Heart right ventricle (tissue), 16 donors: ENCODE results near the gene ADCY7. TPM values are rescaled to one million over a fixed set of nuclear protein-coding genes. Genes with fewer than 3 reads are reported as not detected.

Source experiments
- ATAC-seq, 8 donors: fragments of 200-7000 bp; cut with Tn5 transposase; one replicate each; pipeline ENCODE4 v1.9.1; 2020; ENCODE audit warnings: mild to moderate bottlenecking in 8 of 8, moderate library complexity in 8 of 8, moderate number of reproducible peaks in 1 of 8
- DNase-seq, 2 donors: peaks; one replicate each; pipeline ENCODE4 v3.0.0-alpha.2; 2020
- H3K27ac ChIP-seq, 10 donors: fragments of 200-600 bp; sonication (generic) in 2 of 10; one replicate each; pipeline versions ENCODE4 v1.5.0 to v1.8.0; 2020 to 2022; ENCODE audit warnings: mild to moderate bottlenecking in 3 of 10
- H3K27me3 ChIP-seq, 7 donors: fragments of 200-600 bp; one replicate each; pipeline ENCODE4 v1.8.0; 2021 to 2022; ENCODE audit warnings: mild to moderate bottlenecking in 2 of 7
- H3K36me3 ChIP-seq, 9 donors: fragments of 200-600 bp; sonication (generic) in 1 of 9; one replicate each; pipeline versions ENCODE4 v1.5.0 to v1.8.0; 2020 to 2022; ENCODE audit warnings: mild to moderate bottlenecking in 2 of 9
- H3K4me1 ChIP-seq, 9 donors: fragments of 200-600 bp; sonication (generic) in 1 of 9; one replicate each; pipeline versions ENCODE4 v1.5.0 to v1.8.0; 2020 to 2022; ENCODE audit warnings: mild to moderate bottlenecking in 4 of 9
- H3K4me3 ChIP-seq, 10 donors: fragments of 200-600 bp; sonication (generic) in 2 of 10; one replicate each; pipeline versions ENCODE4 v1.5.0 to v1.8.0; 2020 to 2022; ENCODE audit warnings: mild to moderate bottlenecking in 7 of 10, moderate library complexity in 2 of 10
- H3K9me3 ChIP-seq, 11 donors: fragments of 200-600 bp in 10 of 11; sonication (generic) in 2 of 11; one replicate each; pipeline versions ENCODE4 v1.5.0 to v1.8.0; 2013 to 2022; ENCODE audit warnings: mild to moderate bottlenecking in 2 of 11, control low read depth in 1 of 11, moderate library complexity in 1 of 11
- CTCF ChIP-seq, 9 donors: fragments of 200-600 bp; sonication (generic) in 2 of 9; IDR thresholded peaks; one replicate each; pipeline versions ENCODE4 v1.5.0 to v1.8.0; 2021 to 2022; ENCODE audit warnings: antibody characterized with exemption in 9 of 9, mild to moderate bottlenecking in 5 of 9, moderate library complexity in 1 of 9
- WGBS, 2 donors: extraction: QIAGEN DNeasy Blood & Tissue Kit; methylation state at CpG; one replicate each; pipeline ENCODE4 v1.1.7; 2013; ENCODE audit warnings: inconsistent platforms in 1 of 2; 5-methylcytosine and 5-hydroxymethylcytosine counted together
- intact Hi-C, 10 donors: fragments of 100-400 bp; cut with DNase I; formaldehyde crosslinking; loops; one replicate each; pipeline versions ENCODE4 v1.11.1 to v1.14.2; 2022
- polyA plus RNA-seq, 2 donors: library from polyadenylated mRNA; stranded (reverse); fragments of 200-250 nt; gene quantifications; one replicate each; pipeline ENCODE4 v1.2.3, GENCODE V29; 2013
- total RNA-seq, 10 donors: library from RNA; stranded (reverse); fragmentation: NEBNext Ultra II Directional in 3 of 10; extraction: Animal tissue kit (Norgen Biotek cat#: 25700) in 3 of 10; gene quantifications; one replicate each; pipeline versions ENCODE4 v1.2.1 to v1.2.4, GENCODE V29; 2021 to 2023
- donor health status: Arrhythmogenic right ventricular cardiomyopathy.
- donor health status: ischemic (EF 13 %, LVEDD 7.1; RV severe dilation, severe dysfunction).
- donor health status: healthy with polysubstance abuse.
- donor health status: DM: no; HTN: yes; CAD: no.
- donor health status: DM: no; HTN: no; CAD: no.
- donor health status: ischemic (EF 25% LVEDD 6.9; RV normal size, moderate dysfunction).
- donor health status: ischemic (EF 25% LVEDD 5.7; RV mildly dilated, moderate dysfunction).
- donor health status: healthy.
- donor health status: DM: yes; HTN: yes; CAD: no.
- donor health status: Ischemic cardiomyopathy.
- donor health status: ischemic (EF 35%, LVEDD 5.7; RV mildly dilated, moderate dysfunction).
- donor health status: nonischemic (EF 11% LVEDD 7.7; RV severe dilation, severe dysfunction).
- donor health status: DM: yes; HTN: yes; CAD: no.
- donor health status: PGD.
- donor health status: ischemic (EF 29% LVEDD 5.4; RV normal size, mild dysfunction).
- donor health status: nonischemic (EF 23%, LVEDD 6.1; RV moderate dilation, normal function).

ADCY7 gene
- total and polyA plus RNA-seq, 12 donors: 2.2 to 25.5 (median 4.7) TPM

GRCh38 chr16:50323335-50324011 lies 57.1 kb downstream of the ADCY7 start:
- intact Hi-C loops: loop anchor here in 1 of 10 donors (10.0 kb wide), 1 partner anchor 69 kb away; no protein-coding TSS in a partner anchor
- 74 to 81% methylated on average over 11 of the region's 11 CpGs for WGBS, 2 donors
- H3K4me1 ChIP-seq: peaks cover 0 to 5% (median 0%) of the 10 kb centered on the region in 9 donors
- no peaks in the 10 kb centered on the region for H3K27me3 ChIP-seq
- peak in 1 of 9 donors; percentile 17 for TF ChIP-seq CTCF (IDR thresholded peaks at IDR 0.05)
- H3K9me3 ChIP-seq: no peaks in the 10 kb centered on the region
- DNase-seq (no peak), ATAC-seq (no peak)
- no peak overlapping the region for H3K27ac ChIP-seq
- H3K4me3 ChIP-seq: no peak overlapping the region
- peaks cover 0 to 100% (median 69%) of the 10 kb centered on the region in 9 donors for H3K36me3 ChIP-seq

GRCh38 chr16:50324345-50324744 lies 58.0 kb downstream of the ADCY7 start:
- ATAC-seq (no peak), DNase-seq (no peak)
- peaks cover 0 to 5% (median 0%) of the 10 kb centered on the region in 9 donors for H3K4me1 ChIP-seq
- peaks cover 0 to 100% (median 62%) of the 10 kb centered on the region in 9 donors for H3K36me3 ChIP-seq
- TF ChIP-seq CTCF (IDR thresholded peaks at IDR 0.05): no peak
- no peaks in the 10 kb centered on the region for H3K27me3 ChIP-seq
- no peak overlapping the region for H3K4me3 ChIP-seq
- 82 to 86% methylated on average over 6 of the region's 6 CpGs for WGBS, 2 donors
- H3K9me3 ChIP-seq: no peaks in the 10 kb centered on the region
- H3K27ac ChIP-seq: no peak overlapping the region
- intact Hi-C loops: loop anchor here in 1 of 10 donors (10.0 kb wide), 1 partner anchor 70 kb away; no protein-coding TSS in a partner anchor

GRCh38 chr16:50326264-50326663 lies 59.9 kb downstream of the ADCY7 start:
- H3K9me3 ChIP-seq: no peaks in the 10 kb centered on the region
- no peak for DNase-seq
- no peaks in the 10 kb centered on the region for H3K27me3 ChIP-seq
- no peak overlapping the region for H3K27ac ChIP-seq
- peaks cover 0 to 100% (median 43%) of the 10 kb centered on the region in 9 donors for H3K36me3 ChIP-seq
- no peak for TF ChIP-seq CTCF (IDR thresholded peaks at IDR 0.05)
- H3K4me1 ChIP-seq: peaks cover 0 to 5% (median 0%) of the 10 kb centered on the region in 9 donors
- intact Hi-C loops: loop anchor here in 1 of 10 donors (10.0 kb wide), 1 partner anchor 71 kb away; no protein-coding TSS in a partner anchor
- ATAC-seq: no peak
- no peak overlapping the region for H3K4me3 ChIP-seq
- WGBS, 2 donors: 84 to 86% methylated on average over 5 of the region's 5 CpGs

- peak in 3 of 8 donors; percentile 28 to 55 (median 37) for ATAC-seq
- Histone ChIP-seq H3K27me3 (no peaks in the 10 kb centered on the region), H3K4me3 (no peak overlapping the region), H3K9me3 (no peaks in the 10 kb centered on the region), H3K27ac (no peak overlapping the region), H3K4me1 (peaks cover 0 to 5% (median 0%) of the 10 kb centered on the region in 9 donors), H3K36me3 (peaks cover 0 to 99% (median 36%) of the 10 kb centered on the region in 9 donors)
- no peak for DNase-seq
- WGBS, 2 donors: 69 to 72% methylated on average over 7 of the region's 7 CpGs
- intact Hi-C loops: loop anchor here in 1 of 10 donors (10.0 kb wide), 1 partner anchor 72 kb away; no protein-coding TSS in a partner anchor
- peak in 6 of 9 donors; percentile 30 to 52 (median 45) for TF ChIP-seq CTCF (IDR thresholded peaks at IDR 0.05)
Measured at GRCh38 chr16:50326835-50327465, 60.6 kb downstream of the ADCY7 start.
